Posterior cingulate gyrus (tissue), 11 donors: Measurements from ENCODE around the gene UBXN7.
"Not testable (repeated sequence)": the region's sequence is repeated elsewhere in the genome, so short reads cannot be mapped to it uniquely, and the experiment has no call there.

Experiments used
- DNase-seq, 10 donors: peaks; one replicate each; pipeline versions ENCODE4 v3.0.0 to v3.0.0-alpha.2; 2020 to 2021; ENCODE audit warnings: mixed read lengths in 3 of 10
- intact Hi-C: fragments of 100-400 bp; cut with DNase I; formaldehyde crosslinking; loops from one replicate; pipeline ENCODE4 v1.15.1; 2023

UBXN7 gene

GRCh38 chr3:196360586-196360985, 71.6 kb downstream of the UBXN7 start:
- intact Hi-C loops = no loop called here
- DNase-seq = no peak

- DNase-seq, intact Hi-C loops: not testable (repeated sequence)
Observed at GRCh38 chr3:196358540-196358939, 73.7 kb downstream of the UBXN7 start.

- intact Hi-C loops = no loop called here
Observed at GRCh38 chr3:196357905-196358304, 74.3 kb downstream of the UBXN7 start.

GRCh38 chr3:196356556-196356955, 75.7 kb downstream of the UBXN7 start:
- no peak for DNase-seq
- intact Hi-C loops = no loop called here

More at GRCh38 chr3:196357905-196358304, 74.3 kb downstream of the UBXN7 start:
- peak in 1 of 10 donors; percentile 38 for DNase-seq

GRCh38 chr3:196355668-196356067, 76.6 kb downstream of the UBXN7 start:
- DNase-seq = no peak

GRCh38 chr3:196354132-196354531, 78.1 kb downstream of the UBXN7 start:
- no peak for DNase-seq

More at GRCh38 chr3:196355668-196356067, 76.6 kb downstream of the UBXN7 start:
- intact Hi-C loops = no loop called here

GRCh38 chr3:196351541-196351940, 80.7 kb downstream of the UBXN7 start:
- intact Hi-C loops = no loop called here
- no peak for DNase-seq

More at GRCh38 chr3:196354132-196354531, 78.1 kb downstream of the UBXN7 start:
- intact Hi-C loops = no loop called here

GRCh38 chr3:196350067-196350466, 82.2 kb downstream of the UBXN7 start:
- intact Hi-C loops = no loop called here
- no peak for DNase-seq

- intact Hi-C loops = no loop called here
- no peak for DNase-seq
Observed at GRCh38 chr3:196348698-196349097, 83.5 kb downstream of the UBXN7 start.

- intact Hi-C loops = no loop called here
Observed at GRCh38 chr3:196344663-196345062, 87.6 kb downstream of the UBXN7 start.

GRCh38 chr3:196343917-196344316, 88.3 kb downstream of the UBXN7 start:
- intact Hi-C loops, DNase-seq: not testable (repeated sequence)

More at GRCh38 chr3:196344663-196345062, 87.6 kb downstream of the UBXN7 start:
- DNase-seq = no peak

GRCh38 chr3:196341137-196341536, 91.1 kb downstream of the UBXN7 start:
- DNase-seq = no peak

GRCh38 chr3:196340466-196340865, 91.8 kb downstream of the UBXN7 start:
- intact Hi-C loops = no loop called here
- DNase-seq = no peak

More at GRCh38 chr3:196341137-196341536, 91.1 kb downstream of the UBXN7 start:
- intact Hi-C loops = no loop called here

GRCh38 chr3:196339493-196340254, 92.6 kb downstream of the UBXN7 start:
- DNase-seq = no peak
- intact Hi-C loops = no loop called here

- no peak for DNase-seq
- intact Hi-C loops = no loop called here
Observed at GRCh38 chr3:196339044-196339443, 93.2 kb downstream of the UBXN7 start.

- intact Hi-C loops = no loop called here
- no peak for DNase-seq
Observed at GRCh38 chr3:196336319-196337145, 95.7 kb downstream of the UBXN7 start.

- peak in 1 of 10 donors; percentile 62 for DNase-seq
- intact Hi-C loops = no loop called here
Observed at GRCh38 chr3:196335503-196335948, 96.7 kb downstream of the UBXN7 start.

- intact Hi-C loops = no loop called here
- no peak for DNase-seq
Observed at GRCh38 chr3:196334982-196335381, 97.2 kb downstream of the UBXN7 start.

- peak in 1 of 10 donors; percentile 19 for DNase-seq
- intact Hi-C loops = no loop called here
Observed at GRCh38 chr3:196332168-196332567, 100.1 kb downstream of the UBXN7 start.

GRCh38 chr3:196327405-196327804, 104.8 kb downstream of the UBXN7 start:
- intact Hi-C loops = no loop called here
- peak in 1 of 10 donors; percentile 33 for DNase-seq

GRCh38 chr3:196326936-196327335, 105.3 kb downstream of the UBXN7 start:
- intact Hi-C loops = no loop called here
- DNase-seq = no peak
